Astrocyte (in vitro differentiated cells and primary cell): ENCODE data around the gene ETV6.

ENCODE experiments used
- EZH2 ChIP-seq: IDR thresholded peaks from 2 replicates; pipeline ENCODE4 v1.6.1; 2012; ENCODE audit warnings: mild to moderate bottlenecking, low read length, inconsistent platforms; ENCODE audit not compliant: insufficient read depth
- TF ChIP-seq, protein P1 (sequence below): IDR thresholded peaks from 2 replicates; pipeline ENCODE4 v1.5.1; 2011; ENCODE audit warnings: low read depth, mild to moderate bottlenecking, inconsistent platforms, low read length, moderate library complexity; ENCODE audit not compliant: insufficient read depth

DNA sequence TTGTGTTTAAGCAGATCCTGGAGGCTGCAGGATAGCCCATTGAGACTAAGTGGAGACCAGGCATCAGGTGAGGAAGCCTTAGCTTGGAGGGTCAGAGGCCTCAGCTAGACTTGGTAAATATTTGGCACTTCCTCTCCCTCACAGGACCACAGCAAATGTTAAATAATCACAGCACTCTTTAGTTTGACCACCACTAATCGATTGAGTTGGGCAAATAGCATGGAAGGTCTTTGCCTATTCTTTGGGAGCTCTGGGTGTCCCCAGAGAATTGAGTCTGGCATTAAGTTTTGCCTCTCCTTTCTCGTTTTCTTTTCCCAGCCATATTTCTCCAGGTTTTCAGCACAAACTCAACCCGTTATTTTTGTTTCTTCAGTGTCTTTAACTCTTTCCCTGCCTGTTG lies 61.4 kb downstream of the ETV6 start:
- TF ChIP-seq, protein P1, sequence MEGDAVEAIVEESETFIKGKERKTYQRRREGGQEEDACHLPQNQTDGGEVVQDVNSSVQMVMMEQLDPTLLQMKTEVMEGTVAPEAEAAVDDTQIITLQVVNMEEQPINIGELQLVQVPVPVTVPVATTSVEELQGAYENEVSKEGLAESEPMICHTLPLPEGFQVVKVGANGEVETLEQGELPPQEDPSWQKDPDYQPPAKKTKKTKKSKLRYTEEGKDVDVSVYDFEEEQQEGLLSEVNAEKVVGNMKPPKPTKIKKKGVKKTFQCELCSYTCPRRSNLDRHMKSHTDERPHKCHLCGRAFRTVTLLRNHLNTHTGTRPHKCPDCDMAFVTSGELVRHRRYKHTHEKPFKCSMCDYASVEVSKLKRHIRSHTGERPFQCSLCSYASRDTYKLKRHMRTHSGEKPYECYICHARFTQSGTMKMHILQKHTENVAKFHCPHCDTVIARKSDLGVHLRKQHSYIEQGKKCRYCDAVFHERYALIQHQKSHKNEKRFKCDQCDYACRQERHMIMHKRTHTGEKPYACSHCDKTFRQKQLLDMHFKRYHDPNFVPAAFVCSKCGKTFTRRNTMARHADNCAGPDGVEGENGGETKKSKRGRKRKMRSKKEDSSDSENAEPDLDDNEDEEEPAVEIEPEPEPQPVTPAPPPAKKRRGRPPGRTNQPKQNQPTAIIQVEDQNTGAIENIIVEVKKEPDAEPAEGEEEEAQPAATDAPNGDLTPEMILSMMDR: no peak
- TF ChIP-seq EZH2: no peak
